A673 (cell line): Measurements from ENCODE around the gene CUX1.

ENCODE experiments used
- EZH2 ChIP-seq: fragments of 200-600 bp; sonication (generic); IDR thresholded peaks from 2 replicates; pipeline ENCODE4 v1.6.1; 2017; ENCODE audit warnings: borderline replicate concordance, low read depth, mild to moderate bottlenecking, mixed read lengths, antibody characterized with exemption, low read length; ENCODE audit not compliant: poor library complexity, severe bottlenecking
- TF ChIP-seq, protein P1 (sequence below): fragments of 300-800, 200-600 bp; sonication (generic); conservative IDR thresholded peaks from 2 replicates; pipeline ENCODE4 v1.5.1; 2017; ENCODE audit warnings: low read depth, mild to moderate bottlenecking, antibody characterized with exemption, low read length, moderate library complexity, mixed read lengths

GRCh38 chr7:101877882-101878591 lies 60.6 kb downstream of the CUX1 start:
- no peak for TF ChIP-seq EZH2
- TF ChIP-seq, protein P1, sequence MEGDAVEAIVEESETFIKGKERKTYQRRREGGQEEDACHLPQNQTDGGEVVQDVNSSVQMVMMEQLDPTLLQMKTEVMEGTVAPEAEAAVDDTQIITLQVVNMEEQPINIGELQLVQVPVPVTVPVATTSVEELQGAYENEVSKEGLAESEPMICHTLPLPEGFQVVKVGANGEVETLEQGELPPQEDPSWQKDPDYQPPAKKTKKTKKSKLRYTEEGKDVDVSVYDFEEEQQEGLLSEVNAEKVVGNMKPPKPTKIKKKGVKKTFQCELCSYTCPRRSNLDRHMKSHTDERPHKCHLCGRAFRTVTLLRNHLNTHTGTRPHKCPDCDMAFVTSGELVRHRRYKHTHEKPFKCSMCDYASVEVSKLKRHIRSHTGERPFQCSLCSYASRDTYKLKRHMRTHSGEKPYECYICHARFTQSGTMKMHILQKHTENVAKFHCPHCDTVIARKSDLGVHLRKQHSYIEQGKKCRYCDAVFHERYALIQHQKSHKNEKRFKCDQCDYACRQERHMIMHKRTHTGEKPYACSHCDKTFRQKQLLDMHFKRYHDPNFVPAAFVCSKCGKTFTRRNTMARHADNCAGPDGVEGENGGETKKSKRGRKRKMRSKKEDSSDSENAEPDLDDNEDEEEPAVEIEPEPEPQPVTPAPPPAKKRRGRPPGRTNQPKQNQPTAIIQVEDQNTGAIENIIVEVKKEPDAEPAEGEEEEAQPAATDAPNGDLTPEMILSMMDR: no peak
